OCI-LY1 (cell line): ENCODE data around the gene CILP2.

Experiments
- H2AFZ ChIP-seq: fragments of 200-600 bp; sonication (generic), shearing (Covaris generic); 2 replicates; pipeline ENCODE4 v1.6.0; 2014; ENCODE audit warnings: antibody characterized with exemption, mild to moderate bottlenecking, low read length
- H3F3A ChIP-seq: fragments of 200-600 bp; sonication (generic), shearing (Covaris generic); 2 replicates; pipeline ENCODE4 v1.6.0; 2014; ENCODE audit warnings: mild to moderate bottlenecking, antibody characterized with exemption, low read length, moderate library complexity; ENCODE audit not compliant: insufficient read depth
- H3K27ac ChIP-seq: fragments of 200-600 bp; sonication (generic); 2 replicates; pipeline ENCODE4 v1.5.1; 2014; ENCODE audit warnings: low read length, mixed run types, mild to moderate bottlenecking, low read depth; ENCODE audit not compliant: poor library complexity, severe bottlenecking
- H3K27me3 ChIP-seq: fragments of 200-600 bp; sonication (generic); 2 replicates; pipeline ENCODE4 v1.6.0; 2014; ENCODE audit warnings: antibody characterized with exemption, mild to moderate bottlenecking, low read length, moderate library complexity; ENCODE audit not compliant: insufficient read depth
- H3K36me3 ChIP-seq: fragments of 200-600 bp; sonication (generic); 2 replicates; pipeline ENCODE4 v1.6.1; 2014; ENCODE audit warnings: mild to moderate bottlenecking, antibody characterized with exemption, low read length, moderate library complexity, mixed read lengths; ENCODE audit not compliant: insufficient read depth
- H3K4me1 ChIP-seq: fragments of 200-600 bp; sonication (generic); 2 replicates; pipeline ENCODE4 v1.5.1; 2014; ENCODE audit warnings: mild to moderate bottlenecking, low read length, moderate library complexity; ENCODE audit not compliant: insufficient read depth, severe bottlenecking
- H3K4me2 ChIP-seq: fragments of 200-600 bp; sonication (generic), shearing (Covaris generic); 2 replicates; pipeline ENCODE4 v1.6.1; 2014; ENCODE audit warnings: low read length
- H3K4me3 ChIP-seq: fragments of 200-600 bp; sonication (generic); 2 replicates; pipeline ENCODE4 v1.5.1; 2014; ENCODE audit warnings: low read length, low read depth, mild to moderate bottlenecking, mixed read lengths; ENCODE audit not compliant: poor library complexity, severe bottlenecking
- H3K79me2 ChIP-seq: fragments of 200-600 bp; shearing (Covaris generic); 2 replicates; pipeline ENCODE4 v1.6.1; 2016; ENCODE audit warnings: mixed run types, low read length, mixed read lengths; ENCODE audit not compliant: insufficient read depth
- H3K9ac ChIP-seq: fragments of 200-600 bp; sonication (generic), shearing (Covaris generic); 2 replicates; pipeline ENCODE4 v1.6.1; 2014; ENCODE audit warnings: mild to moderate bottlenecking, low read length, mixed read lengths
- H3K9me2 ChIP-seq: fragments of 200-600 bp; sonication (generic), shearing (Covaris generic); 2 replicates; pipeline ENCODE4 v1.6.1; 2014; ENCODE audit warnings: low read depth, mild to moderate bottlenecking, low read length, mixed read lengths
- H3K9me3 ChIP-seq: fragments of 200-600 bp; shearing (Covaris generic); 2 replicates; pipeline ENCODE4 v1.6.1; 2014; ENCODE audit warnings: low read length, mixed read lengths
- H4K20me1 ChIP-seq: fragments of 200-600 bp; sonication (generic), shearing (Covaris generic); 2 replicates; pipeline ENCODE4 v1.6.0; 2016; ENCODE audit warnings: mild to moderate bottlenecking, low read length; ENCODE audit not compliant: insufficient read depth
- EZH2 ChIP-seq: fragments of 200-600 bp; sonication (generic), shearing (Covaris generic); IDR thresholded peaks from 2 replicates; pipeline ENCODE4 v1.8.0; 2017; ENCODE audit warnings: borderline replicate concordance, mixed run types, mild to moderate bottlenecking, antibody characterized with exemption, low read length, moderate library complexity, mixed read lengths
- TF ChIP-seq, protein P1 (sequence below): fragments of 200-600 bp; sonication (generic), shearing (Covaris generic); IDR thresholded peaks from 2 replicates; pipeline ENCODE4 v1.5.1; 2017; ENCODE audit warnings: mild to moderate bottlenecking, antibody characterized with exemption, low read length, moderate library complexity, mixed read lengths

The CILP2 gene

DNA sequence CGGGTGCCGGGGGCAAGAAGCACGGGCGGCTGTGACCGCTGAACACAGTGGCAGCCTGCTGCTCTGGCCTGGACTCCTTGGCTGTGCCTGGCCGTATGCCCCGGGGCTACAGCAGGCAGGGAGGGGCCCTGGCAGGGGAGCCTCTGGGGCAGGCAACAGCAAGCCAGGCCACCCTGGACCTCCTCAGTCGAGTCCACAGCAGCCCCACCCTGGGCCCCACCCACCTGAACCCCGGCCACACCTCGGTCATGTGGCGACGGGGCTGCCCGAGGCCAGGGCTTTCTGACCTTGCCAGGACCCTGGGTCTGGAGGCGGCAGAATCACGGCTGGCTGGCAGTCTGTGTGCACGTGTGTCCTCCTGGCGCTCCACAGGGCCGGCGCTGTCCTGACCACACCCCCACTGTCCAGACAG is 8.7 kb downstream of the CILP2 start:
- Histone ChIP-seq H3K27me3 (0 out of 2 replicates have a peak, but pooled peaks cover 4% of the 10 kb centered on the region), H4K20me1 (no peaks in the 10 kb centered on the region), H3K36me3 (no peaks in the 10 kb centered on the region), H3K9me2 (no peaks in the 10 kb centered on the region), H3K4me2 (no peak overlapping the region), H3K9ac (no peak overlapping the region), H3K79me2 (no peaks in the 10 kb centered on the region), H3F3A (no peaks in the 10 kb centered on the region), H3K27ac (no peak overlapping the region), H2AFZ (no peak overlapping the region), H3K4me3 (no peak overlapping the region), H3K4me1 (no peaks in the 10 kb centered on the region), H3K9me3 (no peaks in the 10 kb centered on the region)
- no peak for TF ChIP-seq EZH2
- TF ChIP-seq, protein P1, sequence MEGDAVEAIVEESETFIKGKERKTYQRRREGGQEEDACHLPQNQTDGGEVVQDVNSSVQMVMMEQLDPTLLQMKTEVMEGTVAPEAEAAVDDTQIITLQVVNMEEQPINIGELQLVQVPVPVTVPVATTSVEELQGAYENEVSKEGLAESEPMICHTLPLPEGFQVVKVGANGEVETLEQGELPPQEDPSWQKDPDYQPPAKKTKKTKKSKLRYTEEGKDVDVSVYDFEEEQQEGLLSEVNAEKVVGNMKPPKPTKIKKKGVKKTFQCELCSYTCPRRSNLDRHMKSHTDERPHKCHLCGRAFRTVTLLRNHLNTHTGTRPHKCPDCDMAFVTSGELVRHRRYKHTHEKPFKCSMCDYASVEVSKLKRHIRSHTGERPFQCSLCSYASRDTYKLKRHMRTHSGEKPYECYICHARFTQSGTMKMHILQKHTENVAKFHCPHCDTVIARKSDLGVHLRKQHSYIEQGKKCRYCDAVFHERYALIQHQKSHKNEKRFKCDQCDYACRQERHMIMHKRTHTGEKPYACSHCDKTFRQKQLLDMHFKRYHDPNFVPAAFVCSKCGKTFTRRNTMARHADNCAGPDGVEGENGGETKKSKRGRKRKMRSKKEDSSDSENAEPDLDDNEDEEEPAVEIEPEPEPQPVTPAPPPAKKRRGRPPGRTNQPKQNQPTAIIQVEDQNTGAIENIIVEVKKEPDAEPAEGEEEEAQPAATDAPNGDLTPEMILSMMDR: no peak

DNA sequence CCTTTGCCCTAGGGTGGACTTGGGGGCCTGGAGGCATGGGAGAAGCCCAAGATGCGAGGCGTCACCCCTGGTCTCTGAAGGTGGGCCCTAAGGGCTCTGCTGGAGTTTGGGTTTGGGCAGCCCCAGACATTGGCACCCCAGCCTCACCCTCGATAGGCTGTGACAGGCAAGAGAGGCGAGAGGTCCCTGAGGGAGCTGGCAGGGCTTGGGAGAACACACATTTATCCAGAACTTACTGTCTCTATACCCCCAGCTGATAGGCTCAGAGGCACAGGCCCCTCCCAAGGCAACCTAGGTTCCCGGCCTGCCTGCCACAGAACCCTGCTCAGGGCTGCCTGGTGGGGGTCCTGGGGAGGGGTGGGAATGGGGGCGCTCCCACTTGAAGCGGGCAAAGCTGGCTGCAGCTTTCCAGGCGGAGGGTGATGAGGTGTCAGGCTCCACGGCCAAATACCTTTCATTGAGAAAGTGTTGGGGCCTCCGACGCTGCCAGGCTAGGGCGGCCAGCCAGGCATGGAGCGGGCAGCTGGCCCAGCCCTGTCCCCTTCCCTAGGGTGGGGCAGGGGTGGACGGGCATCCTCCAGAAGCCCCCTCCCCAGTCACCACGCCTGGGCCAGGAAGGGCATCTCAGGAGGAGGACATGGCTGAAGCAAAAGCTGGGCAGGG is 9.7 kb downstream of the CILP2 start:
- Histone ChIP-seq H3K4me1 (no peaks in the 10 kb centered on the region), H3K27ac (no peak overlapping the region), H3F3A (no peaks in the 10 kb centered on the region), H3K36me3 (no peaks in the 10 kb centered on the region), H3K9ac (no peak overlapping the region), H3K4me2 (no peak overlapping the region), H4K20me1 (no peaks in the 10 kb centered on the region), H3K79me2 (no peaks in the 10 kb centered on the region), H3K4me3 (no peak overlapping the region), H3K9me3 (no peaks in the 10 kb centered on the region), H2AFZ (no peak overlapping the region), H3K9me2 (no peaks in the 10 kb centered on the region), H3K27me3 (0 out of 2 replicates have a peak, but pooled peaks cover 4% of the 10 kb centered on the region)
- TF ChIP-seq EZH2: no peak
- TF ChIP-seq, protein P1: no peak

DNA sequence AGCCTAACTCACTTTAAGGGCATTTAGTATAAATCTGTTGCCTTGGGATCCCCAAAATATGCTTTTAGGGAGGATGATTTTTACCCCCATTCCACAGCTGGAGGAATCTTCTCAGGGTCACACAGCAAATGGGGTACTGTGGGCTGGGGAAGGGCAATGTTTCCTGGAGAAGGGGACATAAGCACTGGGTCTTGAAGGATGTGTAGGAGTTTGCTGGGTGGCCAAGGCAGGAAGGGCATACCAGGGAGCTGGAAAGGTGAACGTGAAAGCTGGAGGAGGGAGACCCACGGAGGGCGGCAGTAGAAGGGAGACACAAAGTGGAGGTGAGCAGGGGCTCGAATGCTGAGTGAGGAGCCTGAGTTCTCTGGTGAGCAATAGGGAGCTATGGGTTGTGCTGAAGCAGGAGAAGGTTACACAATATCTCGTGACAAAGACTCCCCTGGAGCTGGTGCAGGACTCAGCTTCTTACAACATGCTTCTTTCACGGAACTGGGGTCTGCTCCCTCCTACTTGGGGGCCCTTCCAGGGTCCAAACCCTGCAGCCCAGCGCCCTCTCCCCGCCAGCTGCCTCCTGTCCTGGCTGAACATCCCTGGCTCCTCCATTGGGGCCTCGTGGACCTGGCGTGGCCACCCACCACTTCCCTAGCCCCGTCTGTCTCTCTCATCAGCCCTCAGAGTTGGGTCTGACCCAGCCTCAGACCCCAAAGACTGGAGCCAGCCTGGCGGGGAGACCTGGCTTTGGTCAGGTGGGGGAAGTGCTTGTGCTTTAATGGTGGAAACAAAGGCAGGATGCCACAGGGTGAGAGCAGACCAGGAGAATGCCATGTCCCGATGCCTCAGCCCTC is 11.1 kb downstream of the CILP2 start:
- Histone ChIP-seq H4K20me1 (no peaks in the 10 kb centered on the region), H3K9ac (no peak overlapping the region), H3K36me3 (no peaks in the 10 kb centered on the region), H3K9me3 (no peaks in the 10 kb centered on the region), H2AFZ (no peak overlapping the region), H3K27me3 (0 out of 2 replicates have a peak, but pooled peaks cover 4% of the 10 kb centered on the region), H3K79me2 (no peaks in the 10 kb centered on the region), H3K27ac (no peak overlapping the region), H3K4me2 (no peak overlapping the region), H3K9me2 (no peaks in the 10 kb centered on the region), H3K4me3 (no peak overlapping the region), H3K4me1 (no peaks in the 10 kb centered on the region), H3F3A (no peaks in the 10 kb centered on the region)
- TF ChIP-seq EZH2: no peak
- TF ChIP-seq, protein P1: no peak
